ENCODE measurements around the gene UBC.

GRCh38 chr12:124940143-124940392 is 25.6 kb upstream of the UBC start:
- TF ChIP-seq POLR2AphosphoS5 (IDR thresholded peaks at IDR 0.05) (no peak), CTCF (IDR thresholded peaks at IDR 0.05) (no peak), POLR2A (IDR thresholded peaks at IDR 0.05) (no peak)

All from breast epithelium (tissue), 3 donors.